ENCODE measurements around the gene FRMD1. TPM values are rescaled to one million over a fixed set of nuclear protein-coding genes. Genes with fewer than 3 reads are reported as not detected.

Gene FRMD1
- total RNA-seq, 1 experiment from 2014 or later, result not detected

- ChIA-PET RAD21 (ENCODE audit: low non-redundant PET in 1 of 2, low total read pairs in 2 of 2, uncharacterized antibody in 2 of 2, unreplicated experiment in 2 of 2) (no interaction called here), POLR2A (no interaction called here), CTCF (no interaction called here)
- Histone ChIP-seq H3K9ac (ENCODE audit: low read length) (no peak overlapping the region), H3K27ac (ENCODE audit: low read depth, low read length) (no peak overlapping the region), H2AFZ (ENCODE audit: low read depth, low read length, poor library complexity, severe bottlenecking) (no peak overlapping the region), H3K79me2 (ENCODE audit: insufficient read depth, low read length) (no peaks in the 10 kb centered on the region), H3K9me2 (ENCODE audit: insufficient read depth) (no peaks in the 10 kb centered on the region), H3K36me3 (ENCODE audit: control insufficient read depth in 1 of 2, insufficient read depth in 2 of 2, low read length in 2 of 2) (no peaks in the 10 kb centered on the region), H3K4me3 (replicated peaks in 1 of 2; ENCODE audit: low read depth in 1 of 2, low read length in 2 of 2) (no peak overlapping the region), H3K4me2 (ENCODE audit: low read length) (no peak overlapping the region), H3K27me3 (ENCODE audit: insufficient read depth, low read length) (no peaks in the 10 kb centered on the region), H4K20me1 (ENCODE audit: insufficient read depth) (no peaks in the 10 kb centered on the region), H3K4me1 (ENCODE audit: control insufficient read depth in 1 of 2, insufficient read depth in 2 of 2, low read length in 2 of 2) (no peaks in the 10 kb centered on the region), H3K9me3 (ENCODE audit: control insufficient read depth in 1 of 2, insufficient read depth in 1 of 2, low read depth in 1 of 2, low read length in 2 of 2) (no peaks in the 10 kb centered on the region)
- no peak for DNase-seq (ENCODE audit: low read depth, low spot score)
- TF ChIP-seq ZFX (IDR thresholded peaks at IDR 0.05) (no peak), ZNF274 (IDR thresholded peaks at IDR 0.05; ENCODE audit: low read depth, low read length) (no peak)
- BruUV-seq (replicated peaks), result no TSS peak
- no peak for ATAC-seq
- intact Hi-C loops (cut with micrococcal nuclease), result no loop called here
These were observed 13.5 kb upstream of the FRMD1 start for GRCh38 chr6:168092541-168092940.

- BruUV-seq (replicated peaks), result no TSS peak
- H3K9me3 ChIP-seq (ENCODE audit: control insufficient read depth in 1 of 2, insufficient read depth in 1 of 2, low read depth in 1 of 2, low read length in 2 of 2), result no peaks in the 10 kb centered on the region
- CTCF ChIA-PET, result no interaction called here
- H2AFZ ChIP-seq (ENCODE audit: low read depth, low read length, poor library complexity, severe bottlenecking), result no peak overlapping the region
- H3K9me2 ChIP-seq (ENCODE audit: insufficient read depth), result no peaks in the 10 kb centered on the region
- no peak for ATAC-seq
- DNase-seq (ENCODE audit: low read depth, low spot score), result no peak
- H3K36me3 ChIP-seq (ENCODE audit: control insufficient read depth in 1 of 2, insufficient read depth in 2 of 2, low read length in 2 of 2), result no peaks in the 10 kb centered on the region
- no peak for TF ChIP-seq SRF (IDR thresholded peaks at IDR 0.05; ENCODE audit: low read depth)
- POLR2A ChIA-PET, result no interaction called here
- no peak overlapping the region for H3K4me2 ChIP-seq (ENCODE audit: low read length)
- H3K9ac ChIP-seq (ENCODE audit: low read length), result no peak overlapping the region
- H4K20me1 ChIP-seq (ENCODE audit: insufficient read depth), result no peaks in the 10 kb centered on the region
- H3K27ac ChIP-seq (ENCODE audit: low read depth, low read length), result no peak overlapping the region
- H3K4me1 ChIP-seq (ENCODE audit: control insufficient read depth in 1 of 2, insufficient read depth in 2 of 2, low read length in 2 of 2), result no peaks in the 10 kb centered on the region
- H3K27me3 ChIP-seq (ENCODE audit: insufficient read depth, low read length), result no peaks in the 10 kb centered on the region
- intact Hi-C loops (cut with micrococcal nuclease), result no loop called here
- no peak overlapping the region for H3K4me3 ChIP-seq (replicated peaks in 1 of 2; ENCODE audit: low read depth in 1 of 2, low read length in 2 of 2)
- RAD21 ChIA-PET (ENCODE audit: low non-redundant PET in 1 of 2, low total read pairs in 2 of 2, uncharacterized antibody in 2 of 2, unreplicated experiment in 2 of 2), result no interaction called here
- no peaks in the 10 kb centered on the region for H3K79me2 ChIP-seq (ENCODE audit: insufficient read depth, low read length)
These were observed 12.6 kb upstream of the FRMD1 start for GRCh38 chr6:168091381-168092264.

All from HCT116 (cell line).